ENCODE measurements around the gene DENND10.
"Not testable (repeated sequence)": the region's sequence is repeated elsewhere in the genome, so short reads cannot be mapped to it uniquely, and the experiment has no call there.

The DENND10 gene

GRCh38 chr10:119101366-119102098 lies 2.4 kb upstream of the DENND10 start:
- no peak for DNase-seq (ENCODE audit: extremely low read depth, low read depth)
- TF ChIP-seq CTCF (IDR thresholded peaks at IDR 0.05; ENCODE audit: low read depth, low read length) = no peak

- DNase-seq (ENCODE audit: extremely low read depth, low read depth) = no peak
- no peak for TF ChIP-seq CTCF (IDR thresholded peaks at IDR 0.05; ENCODE audit: low read depth, low read length)
These were observed 541 bp upstream of the DENND10 start for GRCh38 chr10:119103241-119103902.

GRCh38 chr10:119104654-119105015 lies 722 bp downstream of the DENND10 start:
- TF ChIP-seq CTCF (IDR thresholded peaks at IDR 0.05; ENCODE audit: low read depth, low read length) = no peak
- DNase-seq (ENCODE audit: extremely low read depth, low read depth) = no peak

GRCh38 chr10:119105155-119105554 lies 1.2 kb downstream of the DENND10 start:
- DNase-seq (ENCODE audit: extremely low read depth, low read depth) = no peak
- TF ChIP-seq CTCF (IDR thresholded peaks at IDR 0.05; ENCODE audit: low read depth, low read length) = no peak

GRCh38 chr10:119105899-119106298 lies 2.0 kb downstream of the DENND10 start:
- DNase-seq (ENCODE audit: extremely low read depth, low read depth) = not testable (repeated sequence)

- not testable (repeated sequence) for DNase-seq (ENCODE audit: extremely low read depth, low read depth)
These were observed 3.2 kb downstream of the DENND10 start for GRCh38 chr10:119107106-119107505.

GRCh38 chr10:119107771-119108170 lies 3.9 kb downstream of the DENND10 start:
- not testable (repeated sequence) for DNase-seq (ENCODE audit: extremely low read depth, low read depth)

GRCh38 chr10:119112056-119112455 lies 8.1 kb downstream of the DENND10 start:
- DNase-seq (ENCODE audit: extremely low read depth, low read depth) = no peak
- TF ChIP-seq CTCF (IDR thresholded peaks at IDR 0.05; ENCODE audit: low read depth, low read length) = no peak

Measured in AG09319 (cell line).